Mesothelial cell of epicardium (in vitro differentiated cells): ENCODE results near the gene CXCL12. TPM values are rescaled to one million over a fixed set of nuclear protein-coding genes. Genes with fewer than 3 reads are reported as not detected.

Experiments
- DNase-seq, 2 experiments: peaks; one replicate each; pipeline ENCODE4 v3.0.0; 2021; ENCODE audit warnings: low spot score in 2 of 2; ENCODE audit not compliant: unreplicated experiment in 2 of 2
- H3K27ac Mint-ChIP-seq: 2 replicates; pipeline ENCODE4 v1.8.0; 2021; ENCODE audit warnings: mixed read lengths
- H3K27me3 Mint-ChIP-seq: 2 replicates; pipeline ENCODE4 v1.8.0; 2021; ENCODE audit warnings: low read depth, mixed read lengths
- H3K36me3 Mint-ChIP-seq: 2 replicates; pipeline ENCODE4 v1.8.0; 2021; ENCODE audit warnings: mixed read lengths
- H3K4me1 Mint-ChIP-seq: 2 replicates; pipeline ENCODE4 v1.8.0; 2021; ENCODE audit warnings: mixed read lengths
- H3K4me3 Mint-ChIP-seq: 2 replicates; pipeline ENCODE4 v1.8.0; 2021; ENCODE audit warnings: mild to moderate bottlenecking, moderate library complexity, mixed read lengths
- H3K9me3 Mint-ChIP-seq: 2 replicates; pipeline ENCODE4 v1.8.0; 2021; ENCODE audit warnings: mixed read lengths
- total RNA-seq: library from RNA; stranded (reverse); gene quantifications from 3 replicates; pipeline ENCODE4 v1.2.1, GENCODE V29; 2021
- TF ChIP-seq, protein P1 (sequence below): fragments of 200-600 bp; sonication (generic); IDR thresholded peaks from one replicate; pipeline ENCODE4 v1.5.0; 2021; ENCODE audit warnings: antibody characterized with exemption; ENCODE audit not compliant: unreplicated experiment

CXCL12 gene
- total RNA-seq, 1 donor from 2014 or later: 45.8 TPM

DNA sequence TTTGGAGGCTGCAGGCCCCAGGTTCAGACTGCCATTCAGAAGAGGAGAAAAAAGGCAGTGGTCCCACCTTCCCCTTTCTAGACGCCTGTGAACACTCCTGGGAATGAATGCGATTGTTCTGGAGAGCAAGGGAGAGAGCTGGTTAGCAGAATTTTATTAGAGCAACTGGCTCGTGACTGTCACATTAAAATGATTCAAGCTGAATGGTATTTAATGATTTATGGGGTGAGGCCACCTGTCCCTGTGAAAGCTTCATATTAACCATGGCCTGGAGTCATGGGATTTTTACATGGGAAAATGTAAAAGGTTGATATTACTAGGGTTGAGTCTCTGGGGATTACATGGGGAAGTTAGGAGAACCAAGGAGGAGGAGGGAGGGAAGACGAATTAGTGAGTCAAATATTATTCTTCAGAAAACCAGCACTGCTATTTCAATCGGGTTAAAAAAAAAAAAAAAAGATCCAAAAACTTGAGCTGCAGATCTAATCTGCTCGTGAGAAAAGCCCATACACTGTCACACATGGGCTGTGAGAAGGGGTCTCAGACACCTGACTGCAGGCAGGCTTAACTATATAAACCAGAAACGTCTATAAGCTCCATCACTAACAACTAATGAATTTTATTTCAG lies 8.3 kb downstream of the CXCL12 start:
- Mint-ChIP-seq H3K4me1 (peaks cover 14% of the 10 kb centered on the region), H3K9me3 (no peaks in the 10 kb centered on the region), H3K36me3 (no peaks in the 10 kb centered on the region), H3K27me3 (peaks cover 40% of the 10 kb centered on the region), H3K4me3 (no peak overlapping the region), H3K27ac (no peak overlapping the region)
- TF ChIP-seq, protein P1, sequence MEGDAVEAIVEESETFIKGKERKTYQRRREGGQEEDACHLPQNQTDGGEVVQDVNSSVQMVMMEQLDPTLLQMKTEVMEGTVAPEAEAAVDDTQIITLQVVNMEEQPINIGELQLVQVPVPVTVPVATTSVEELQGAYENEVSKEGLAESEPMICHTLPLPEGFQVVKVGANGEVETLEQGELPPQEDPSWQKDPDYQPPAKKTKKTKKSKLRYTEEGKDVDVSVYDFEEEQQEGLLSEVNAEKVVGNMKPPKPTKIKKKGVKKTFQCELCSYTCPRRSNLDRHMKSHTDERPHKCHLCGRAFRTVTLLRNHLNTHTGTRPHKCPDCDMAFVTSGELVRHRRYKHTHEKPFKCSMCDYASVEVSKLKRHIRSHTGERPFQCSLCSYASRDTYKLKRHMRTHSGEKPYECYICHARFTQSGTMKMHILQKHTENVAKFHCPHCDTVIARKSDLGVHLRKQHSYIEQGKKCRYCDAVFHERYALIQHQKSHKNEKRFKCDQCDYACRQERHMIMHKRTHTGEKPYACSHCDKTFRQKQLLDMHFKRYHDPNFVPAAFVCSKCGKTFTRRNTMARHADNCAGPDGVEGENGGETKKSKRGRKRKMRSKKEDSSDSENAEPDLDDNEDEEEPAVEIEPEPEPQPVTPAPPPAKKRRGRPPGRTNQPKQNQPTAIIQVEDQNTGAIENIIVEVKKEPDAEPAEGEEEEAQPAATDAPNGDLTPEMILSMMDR: no peak
- no peak for DNase-seq

DNA sequence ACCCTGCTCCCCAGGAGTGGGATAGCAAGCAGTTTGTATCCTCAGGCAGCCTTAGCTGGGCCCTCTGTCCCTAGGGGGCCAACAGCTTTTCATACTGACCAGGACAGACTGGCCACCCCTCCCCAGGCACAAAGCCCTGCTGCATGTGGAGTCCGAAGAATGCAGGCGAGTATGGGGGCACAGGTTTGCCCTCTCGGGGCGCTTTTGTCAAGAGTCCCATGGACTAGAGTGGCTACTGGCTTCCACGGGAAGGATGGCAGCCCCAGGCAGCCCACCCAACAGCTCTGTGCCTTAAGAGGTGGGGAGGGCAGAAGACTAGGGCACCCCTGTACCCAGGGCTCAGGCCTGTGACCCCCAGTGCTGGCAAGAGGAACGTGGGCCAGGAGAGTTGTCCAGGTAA lies 10.7 kb downstream of the CXCL12 start:
- no peak overlapping the region for H3K27ac Mint-ChIP-seq
- peaks cover 14% of the 10 kb centered on the region for H3K4me1 Mint-ChIP-seq
- TF ChIP-seq, protein P1: no peak
- H3K9me3 Mint-ChIP-seq: no peaks in the 10 kb centered on the region
- DNase-seq: no peak
- H3K27me3 Mint-ChIP-seq: peaks cover 37% of the 10 kb centered on the region
- no peaks in the 10 kb centered on the region for H3K36me3 Mint-ChIP-seq
- H3K4me3 Mint-ChIP-seq: no peak overlapping the region

DNA sequence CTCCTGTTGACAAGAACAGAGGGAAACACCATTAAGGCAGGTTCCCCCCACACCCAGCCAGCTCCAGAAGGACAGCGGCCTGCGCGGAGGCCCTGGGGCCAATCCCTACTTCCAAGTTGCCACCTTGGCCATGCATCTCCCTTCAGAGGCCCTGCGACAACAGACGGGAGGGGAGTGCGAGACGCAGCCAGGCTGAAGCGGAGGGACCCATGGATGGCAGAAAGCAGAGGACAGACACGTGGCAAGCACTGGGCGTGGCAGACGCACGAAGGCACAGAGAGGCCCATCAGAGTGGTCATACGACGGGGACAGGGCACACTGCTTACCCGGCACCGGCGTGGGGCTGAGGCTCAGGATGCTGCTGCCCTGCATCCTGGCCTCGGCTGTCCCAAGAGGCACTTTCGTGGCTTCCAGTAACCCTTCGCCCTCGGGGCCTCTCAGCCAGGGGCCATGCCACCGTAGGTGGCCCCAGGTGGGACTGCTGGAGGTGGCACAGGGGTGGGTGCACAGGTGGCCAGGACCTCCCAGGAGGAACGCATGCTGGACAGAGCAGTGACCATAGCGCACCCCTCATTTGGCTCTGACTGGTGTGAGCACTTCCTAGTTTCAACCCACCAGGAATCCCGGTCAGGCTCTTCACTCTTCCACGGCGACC lies 11.4 kb downstream of the CXCL12 start:
- TF ChIP-seq, protein P1: no peak
- Mint-ChIP-seq H3K9me3 (no peaks in the 10 kb centered on the region), H3K27ac (no peak overlapping the region), H3K36me3 (no peaks in the 10 kb centered on the region), H3K4me1 (peaks cover 14% of the 10 kb centered on the region), H3K27me3 (peaks cover 37% of the 10 kb centered on the region), H3K4me3 (no peak overlapping the region)
- DNase-seq: no peak

DNA sequence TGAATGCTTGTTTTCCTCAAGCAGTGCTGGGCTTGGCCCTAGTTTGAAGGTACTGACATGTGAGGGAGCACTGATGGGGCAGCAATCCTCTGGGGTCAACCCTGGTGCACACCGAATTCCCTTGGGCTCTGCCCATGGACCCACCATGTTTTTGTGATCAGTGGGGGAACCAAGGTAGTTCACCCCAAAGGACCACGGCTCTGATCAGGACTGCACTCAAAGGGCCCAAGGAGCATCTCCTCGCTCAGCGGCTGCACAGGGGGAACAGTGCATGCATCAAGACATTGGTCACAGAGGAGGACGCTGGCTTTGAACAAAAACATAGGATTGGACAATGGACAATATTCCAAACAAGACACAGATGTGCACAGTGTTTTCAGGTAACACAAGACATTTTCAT lies 12.7 kb downstream of the CXCL12 start:
- Mint-ChIP-seq H3K27me3 (peaks cover 32% of the 10 kb centered on the region), H3K4me3 (no peak overlapping the region), H3K27ac (no peak overlapping the region), H3K4me1 (peaks cover 14% of the 10 kb centered on the region), H3K36me3 (no peaks in the 10 kb centered on the region), H3K9me3 (no peaks in the 10 kb centered on the region)
- no peak for DNase-seq
- TF ChIP-seq, protein P1: no peak

DNA sequence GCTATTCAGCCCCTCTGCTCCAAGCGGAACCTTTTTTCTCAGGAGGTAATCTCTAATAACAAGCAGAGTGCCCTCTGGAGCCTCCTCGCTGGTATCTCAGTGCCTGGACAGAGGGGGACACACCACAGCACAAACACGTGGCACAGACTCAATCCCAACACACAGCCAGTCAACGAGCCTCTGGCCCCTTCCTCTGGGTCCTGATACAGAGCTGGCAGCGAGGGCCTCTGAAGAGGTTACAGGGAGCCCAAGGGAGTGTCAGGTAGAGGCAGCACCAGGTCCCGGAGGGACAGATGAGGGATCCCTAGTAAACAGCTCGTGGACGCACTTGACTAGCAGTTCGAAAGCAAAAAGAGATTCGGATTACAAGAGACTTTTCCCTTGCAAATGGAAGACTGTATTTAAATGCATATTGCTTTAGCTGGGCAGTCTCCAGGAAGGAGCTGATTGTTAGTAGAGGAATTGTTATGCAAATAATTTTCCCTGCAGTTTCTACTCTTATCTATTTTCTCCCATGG lies 14.1 kb downstream of the CXCL12 start:
- H3K4me3 Mint-ChIP-seq: no peak overlapping the region
- no peak for DNase-seq

More for the DNA sequence above, 14.1 kb downstream of the CXCL12 start:
- peaks cover 4% of the 10 kb centered on the region for H3K4me1 Mint-ChIP-seq
- TF ChIP-seq, protein P1: no peak
- H3K9me3 Mint-ChIP-seq: no peaks in the 10 kb centered on the region
- H3K36me3 Mint-ChIP-seq: no peaks in the 10 kb centered on the region
- H3K27me3 Mint-ChIP-seq: peaks cover 30% of the 10 kb centered on the region
- H3K27ac Mint-ChIP-seq: no peak overlapping the region
